ELR (cell line): Measurements from ENCODE around the gene RGL1.

Experiments used
- DNase-seq: peaks from one replicate; pipeline ENCODE4 v3.0.0-alpha.2; 2015; ENCODE audit warnings: low read depth

RGL1 gene

GRCh38 chr1:183918589-183918988 is 113.7 kb downstream of the RGL1 start:
- no peak for DNase-seq

GRCh38 chr1:183920651-183921050 is 115.7 kb downstream of the RGL1 start:
- no peak for DNase-seq

DNA sequence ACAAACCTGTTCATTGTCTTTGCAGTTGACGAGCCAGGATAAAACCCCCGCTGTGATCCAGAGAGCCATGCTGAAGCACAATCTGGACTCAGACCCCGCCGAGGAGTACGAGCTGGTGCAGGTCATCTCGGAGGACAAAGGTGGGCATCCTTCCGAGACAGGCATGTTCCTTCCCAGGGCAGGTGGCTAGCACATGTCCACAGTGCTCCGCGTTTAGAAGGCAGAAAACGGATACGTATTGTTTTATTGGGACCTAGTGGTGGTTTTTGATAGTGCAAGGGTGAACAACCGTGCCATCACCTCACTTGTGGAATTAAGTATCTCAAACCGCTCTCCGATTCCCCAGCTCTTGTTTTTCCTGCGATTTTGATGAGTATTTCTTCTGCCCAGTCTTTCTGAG is 117.3 kb downstream of the RGL1 start:
- no peak for DNase-seq

- DNase-seq: no peak
These were observed 121.0 kb downstream of the RGL1 start for GRCh38 chr1:183925947-183926346.

- DNase-seq: peak; percentile 25
These were observed 122.1 kb downstream of the RGL1 start for GRCh38 chr1:183926983-183927382.

DNA sequence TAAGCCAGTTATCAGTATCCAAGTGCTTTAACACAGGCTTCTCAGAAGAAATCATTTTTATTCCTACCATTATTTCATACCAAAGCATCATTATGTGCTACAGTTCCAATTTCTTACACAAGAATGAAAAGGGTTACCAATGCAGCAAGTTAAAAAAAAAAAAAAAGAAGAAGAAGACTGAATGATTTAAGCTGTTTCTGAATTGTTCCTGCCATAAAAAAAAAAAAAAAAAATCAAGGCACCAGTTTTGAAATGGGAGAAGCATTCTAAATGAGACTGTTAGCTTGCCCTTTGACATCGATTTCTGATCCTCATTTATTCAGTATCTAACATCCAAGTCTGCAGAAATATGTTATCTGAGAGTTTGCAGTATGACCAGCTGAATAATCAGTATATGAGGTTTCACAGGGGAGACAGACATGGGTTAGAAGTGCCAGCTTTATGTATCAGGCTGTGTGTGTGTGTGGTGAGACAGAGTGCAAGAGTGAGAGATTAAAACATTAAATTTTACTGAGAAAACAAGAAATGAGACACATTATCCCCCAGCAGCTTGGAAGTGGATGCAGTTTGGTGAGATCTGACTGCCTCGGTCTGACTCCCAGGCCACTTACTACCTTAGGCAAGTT is 126.8 kb downstream of the RGL1 start:
- no peak for DNase-seq

- DNase-seq: peak; percentile 79
These were observed 127.5 kb downstream of the RGL1 start for GRCh38 chr1:183932412-183932811.

GRCh38 chr1:183933528-183934179 is 128.7 kb downstream of the RGL1 start:
- DNase-seq: no peak

GRCh38 chr1:183934314-183934713 is 129.4 kb downstream of the RGL1 start:
- DNase-seq: no peak

DNA sequence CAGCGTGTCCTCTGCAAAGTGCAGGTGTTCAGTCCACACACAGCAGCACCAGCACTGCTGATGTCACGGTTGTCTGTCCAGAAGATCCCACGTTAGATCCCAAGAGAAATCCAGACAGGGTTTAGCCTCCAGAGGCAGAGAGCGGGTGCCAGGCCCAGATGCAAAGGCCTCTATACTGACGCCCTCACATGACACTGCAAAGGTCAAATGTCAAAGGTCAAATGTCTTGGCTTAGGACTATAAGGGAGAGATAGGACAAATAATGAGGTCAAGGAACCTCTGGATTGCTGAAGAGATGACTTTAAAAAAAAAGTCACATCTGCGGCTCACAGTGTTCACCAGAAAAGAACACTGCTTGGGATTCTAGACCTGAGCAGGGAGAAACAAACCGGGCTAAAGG is 131.1 kb downstream of the RGL1 start:
- DNase-seq: no peak

- DNase-seq: no peak
These were observed 131.9 kb downstream of the RGL1 start for GRCh38 chr1:183936791-183937190.

DNA sequence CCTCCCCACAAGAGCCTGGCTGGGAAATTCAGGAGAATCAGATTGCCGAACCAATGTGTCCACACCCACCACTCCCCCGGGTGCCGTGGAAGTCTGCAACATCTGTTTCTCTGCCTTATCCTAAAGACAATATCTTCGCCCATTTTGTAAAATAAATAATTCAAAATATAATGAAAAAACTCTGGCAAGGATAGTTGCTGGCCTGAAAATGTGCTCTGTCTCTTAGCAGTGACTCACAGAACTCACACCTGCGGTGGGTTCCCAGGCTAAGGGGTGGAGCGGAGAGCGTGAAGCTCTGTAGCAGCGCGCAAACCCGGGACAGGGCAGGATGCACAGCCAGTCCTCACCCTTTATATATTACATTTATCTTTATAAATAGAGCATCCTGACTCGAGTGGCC is 132.7 kb downstream of the RGL1 start:
- DNase-seq: no peak

- DNase-seq: no peak
These were observed 136.1 kb downstream of the RGL1 start for GRCh38 chr1:183941001-183941400.

DNA sequence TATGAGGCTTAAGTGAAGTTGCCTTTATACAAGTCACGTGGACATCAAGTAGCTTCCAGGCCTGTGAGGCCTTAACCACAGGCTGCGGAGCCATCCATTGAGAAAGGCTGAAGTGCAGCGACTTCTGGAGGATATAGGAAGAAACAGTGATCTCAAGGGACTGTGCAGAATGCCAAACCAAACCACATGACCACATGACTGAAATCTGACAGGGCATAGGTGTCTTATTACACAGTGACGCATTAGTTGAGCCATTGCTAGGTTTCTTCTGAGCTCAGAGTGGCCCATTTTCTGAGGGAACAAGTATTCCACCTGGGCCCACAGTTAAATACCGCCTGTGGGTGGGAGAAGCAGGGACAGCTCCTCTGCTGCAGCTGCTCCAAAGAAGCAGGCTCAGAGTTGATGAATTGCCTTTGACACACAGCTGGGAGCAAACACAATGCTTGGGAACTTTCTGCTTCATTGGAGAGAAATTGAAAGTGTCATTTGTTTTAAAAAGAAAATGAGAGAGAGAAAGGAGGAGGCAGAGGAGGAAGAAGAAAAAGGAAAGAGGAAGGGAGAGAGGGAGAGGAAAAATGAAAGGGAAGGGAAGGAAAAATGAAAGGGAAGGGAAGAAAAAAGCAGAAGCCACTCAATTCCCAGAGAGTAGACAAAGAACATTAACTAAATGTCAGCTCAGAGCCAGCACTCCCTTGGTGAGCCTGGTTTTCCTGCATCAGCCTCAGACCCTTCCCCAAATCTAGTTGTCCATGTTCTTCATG is 138.2 kb downstream of the RGL1 start:
- peak; percentile 78 for DNase-seq

- DNase-seq: no peak
These were observed 140.8 kb downstream of the RGL1 start for GRCh38 chr1:183945428-183946319.

DNA sequence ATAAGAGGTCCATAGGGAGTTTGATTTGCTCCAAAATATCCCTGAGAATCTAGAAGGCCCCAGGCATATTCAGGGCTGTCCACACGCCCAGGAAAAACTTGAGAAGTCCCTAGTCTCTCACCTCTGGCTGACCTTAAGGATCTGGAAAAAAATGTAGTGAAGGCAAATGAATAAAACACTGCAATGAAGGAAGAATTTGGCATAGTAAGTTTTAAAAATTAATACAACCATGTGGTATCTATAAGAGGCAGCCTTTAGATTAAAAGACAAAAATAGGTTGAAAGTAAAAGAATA is 141.3 kb downstream of the RGL1 start:
- no peak for DNase-seq

DNA sequence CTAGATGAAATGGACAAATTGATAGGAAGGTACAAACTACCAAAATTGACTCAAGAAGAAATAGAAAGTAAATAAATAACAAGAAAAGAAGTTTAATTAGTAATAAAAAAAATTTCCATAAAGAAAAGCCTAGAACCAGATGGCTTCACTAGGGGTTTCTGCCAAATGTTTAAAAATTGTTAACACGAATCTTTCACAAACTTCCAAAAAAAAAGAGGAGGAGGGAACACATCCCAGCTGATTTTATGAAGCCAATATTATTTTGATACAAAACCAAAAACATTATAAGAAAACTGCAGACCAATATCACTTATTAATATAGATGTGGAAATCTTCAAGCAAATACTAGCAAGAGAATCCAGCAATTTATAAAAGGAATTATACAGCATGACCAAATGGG is 143.1 kb downstream of the RGL1 start:
- no peak for DNase-seq

DNA sequence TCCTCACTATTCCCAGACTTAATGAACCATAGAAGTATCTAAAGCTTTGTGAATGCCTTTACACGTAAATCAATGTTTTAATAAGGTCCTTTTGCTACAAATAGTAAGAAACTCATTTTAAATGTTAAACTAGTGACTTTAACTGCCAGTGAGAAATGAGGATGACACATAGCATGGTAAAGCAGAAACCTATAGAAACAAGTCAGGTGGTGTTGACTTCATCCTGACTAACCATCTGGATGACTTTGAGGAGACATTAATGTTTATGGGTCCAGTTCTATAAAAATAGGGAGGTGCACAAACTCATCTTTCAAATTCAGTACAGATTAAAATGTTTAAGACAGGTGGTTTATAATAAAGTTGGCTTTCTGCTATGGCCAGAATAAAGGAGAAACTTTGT is 147.2 kb downstream of the RGL1 start:
- DNase-seq: peak; percentile 56

- DNase-seq: no peak
These were observed 148.1 kb downstream of the RGL1 start for GRCh38 chr1:183953031-183953430.

GRCh38 chr1:183954496-183954895 is 149.6 kb downstream of the RGL1 start:
- no peak for DNase-seq

DNA sequence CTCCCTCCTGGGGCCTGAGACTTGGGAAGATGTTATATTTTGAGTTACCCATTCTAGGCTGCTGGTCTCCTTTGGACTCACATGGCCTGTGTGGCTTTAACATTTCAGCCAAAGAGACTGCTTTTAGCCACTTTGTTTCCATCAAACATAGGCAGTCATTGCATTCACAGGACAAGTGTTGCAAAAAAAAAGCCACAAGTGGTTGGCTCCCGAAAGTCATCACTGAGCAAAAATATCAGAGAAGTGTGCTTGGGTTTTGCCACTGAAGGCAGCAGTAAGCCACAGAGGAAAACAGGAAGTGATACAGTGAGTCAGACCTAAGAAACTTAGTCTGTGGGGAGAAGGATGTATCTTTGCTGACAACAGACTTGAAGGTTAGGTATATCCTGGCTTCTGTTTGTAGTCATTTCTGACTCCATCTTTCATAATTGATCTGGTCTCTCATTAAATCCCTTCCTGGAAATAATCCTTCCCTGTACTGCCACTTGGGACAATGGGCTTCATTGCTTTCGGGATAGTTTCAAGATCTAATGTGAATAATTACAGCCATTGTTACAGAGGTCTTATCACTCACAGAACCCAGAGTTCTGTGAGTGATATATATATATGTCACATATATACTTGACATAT is 151.8 kb downstream of the RGL1 start:
- peak; percentile 89 for DNase-seq

DNA sequence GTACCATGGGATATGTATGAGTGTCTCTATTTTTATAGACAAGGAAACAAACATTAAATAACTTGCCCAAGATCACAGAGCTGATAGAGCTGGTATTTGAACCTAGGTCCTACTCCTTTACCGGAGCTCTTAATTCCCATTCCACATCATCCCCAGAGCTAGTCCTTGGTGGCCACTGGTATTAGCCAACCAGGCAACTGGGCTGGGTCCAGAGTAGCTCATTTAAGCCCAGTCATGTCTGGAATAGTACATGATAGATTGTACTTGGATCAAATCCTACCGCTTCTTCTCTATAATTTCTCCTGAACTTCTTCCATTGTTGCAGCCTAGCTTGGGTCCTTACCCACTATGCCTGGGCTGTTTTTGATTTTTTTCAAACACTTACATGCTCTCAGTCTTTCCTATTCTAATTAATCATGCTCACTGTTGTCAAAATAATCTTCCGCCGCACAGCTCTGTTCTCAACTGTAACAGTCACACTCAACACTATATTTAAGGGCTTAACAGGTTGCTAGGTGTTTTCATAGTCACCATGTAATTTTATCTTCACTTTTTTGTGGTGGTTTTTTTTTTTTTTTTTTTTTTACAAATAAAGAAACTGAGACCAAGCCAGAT is 152.4 kb downstream of the RGL1 start:
- DNase-seq: no peak
